HG02938 (cell line): ENCODE data around the gene CALML3.

ENCODE experiments used
- ATAC-seq: cut with Tn5 transposase; IDR thresholded peaks from one replicate; pipeline ENCODE4 v1.9.1; 2021; ENCODE audit warnings: mild to moderate bottlenecking, moderate library complexity; ENCODE audit not compliant: unreplicated experiment

The CALML3 gene

GRCh38 chr10:5538446-5538845 is 13.7 kb downstream of the CALML3 start:
- no peak for ATAC-seq

GRCh38 chr10:5538892-5539651 is 14.3 kb downstream of the CALML3 start:
- no peak for ATAC-seq

GRCh38 chr10:5540080-5540479 is 15.3 kb downstream of the CALML3 start:
- no peak for ATAC-seq

GRCh38 chr10:5540891-5541290 is 16.1 kb downstream of the CALML3 start:
- no peak for ATAC-seq

- no peak for ATAC-seq
These were observed 17.3 kb downstream of the CALML3 start for GRCh38 chr10:5542100-5542499.

- ATAC-seq: no peak
These were observed 18.9 kb downstream of the CALML3 start for GRCh38 chr10:5543623-5544022.

GRCh38 chr10:5544216-5544805 is 19.6 kb downstream of the CALML3 start:
- no peak for ATAC-seq

GRCh38 chr10:5545011-5545410 is 20.2 kb downstream of the CALML3 start:
- no peak for ATAC-seq

- ATAC-seq: no peak
These were observed 20.6 kb downstream of the CALML3 start for GRCh38 chr10:5545426-5545777.

GRCh38 chr10:5545778-5546710 is 21.3 kb downstream of the CALML3 start:
- no peak for ATAC-seq

GRCh38 chr10:5546891-5547680 is 22.3 kb downstream of the CALML3 start:
- ATAC-seq: no peak

GRCh38 chr10:5547681-5547930 is 22.8 kb downstream of the CALML3 start:
- no peak for ATAC-seq

GRCh38 chr10:5547931-5548660 is 23.3 kb downstream of the CALML3 start:
- no peak for ATAC-seq

- no peak for ATAC-seq
These were observed 24.9 kb downstream of the CALML3 start for GRCh38 chr10:5549462-5550249.

GRCh38 chr10:5550250-5550545 is 25.4 kb downstream of the CALML3 start:
- ATAC-seq: no peak

GRCh38 chr10:5550621-5551530 is 26.1 kb downstream of the CALML3 start:
- no peak for ATAC-seq

- ATAC-seq: no peak
These were observed 27.0 kb downstream of the CALML3 start for GRCh38 chr10:5551531-5552375.
